ENCODE measurements around the gene PHF21B. TPM values are rescaled to one million over a fixed set of nuclear protein-coding genes. Genes with fewer than 3 reads are reported as not detected.

PHF21B gene
- total RNA-seq = not detected in 2 replicates

GRCh38 chr22:45009606-45010531 is at the start of gene PHF21B:
Gene PHF21B (minus strand): TSS chr22:45010005. CDS start chr22:45009549, 456 bp downstream.

Other genes with a start within 250 kb of the PHF21B start
- gene NUP50, start 153.9 kb upstream of the PHF21B start, total RNA-seq = 25.4 and 94.8 TPM in 2 replicates
- gene KIAA0930, start 230.9 kb upstream of the PHF21B start, total RNA-seq = 28.8 and 45.5 TPM in 2 replicates

Data from myometrial cell (primary cell).